NCI-H187 treated with DMSO at 0.1 percent for 48 hours (cell line): ENCODE measurements around the gene MAB21L1.
A peak's percentile ranks its signal among the peaks of the same experiment; 100 is the strongest.

Experiments used
- DNase-seq: peaks from one replicate; lab custom pipeline; 2025; lab: John Stamatoyannopoulos, UW

Gene MAB21L1

DNA sequence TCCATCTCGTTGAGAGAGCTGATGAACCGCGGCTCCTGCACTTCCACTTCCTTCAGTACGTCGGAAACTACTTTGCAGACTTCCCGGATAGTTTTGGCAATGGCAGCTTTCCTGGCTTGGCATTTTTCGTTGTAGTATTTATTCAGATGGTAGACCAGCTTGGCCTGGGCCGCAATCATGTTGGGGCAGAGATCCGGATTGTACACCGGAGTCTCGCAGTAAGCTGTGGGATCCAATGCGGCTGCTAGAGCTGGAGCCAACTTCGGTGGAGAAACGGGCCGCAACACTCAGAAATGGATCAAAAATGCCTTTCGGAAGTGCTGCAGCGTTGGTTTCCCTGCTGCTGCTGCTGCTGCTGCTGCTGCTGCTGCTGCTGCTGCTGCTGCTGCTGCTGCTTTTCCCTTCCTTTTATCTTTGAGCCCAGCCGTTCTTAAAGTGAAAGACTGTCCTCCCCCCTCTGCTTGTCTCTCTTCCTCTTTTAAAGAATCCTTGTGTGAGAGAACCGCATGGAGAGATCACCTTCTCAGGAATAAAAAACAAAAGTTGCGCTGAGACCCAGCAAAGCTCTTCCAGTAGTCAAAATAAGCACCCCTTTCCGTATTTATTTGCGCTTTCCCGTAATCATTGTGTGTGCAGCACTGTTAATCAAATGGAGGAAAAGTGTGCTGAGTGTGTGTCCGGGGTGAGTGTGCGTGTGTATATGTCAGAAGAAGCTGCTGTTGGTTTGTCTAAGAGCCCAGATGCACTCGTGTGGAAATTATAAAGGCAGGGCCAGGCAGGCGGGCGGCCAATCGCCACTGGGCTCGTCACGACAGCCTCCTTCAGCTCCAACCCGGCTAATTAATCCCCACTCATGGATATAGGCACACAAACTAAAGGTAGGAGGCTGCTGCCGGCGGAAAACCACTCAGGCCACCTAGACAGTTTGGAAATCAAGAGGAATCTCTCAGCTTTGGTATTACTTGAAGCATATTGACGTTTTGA is at the start of gene MAB21L1:
Gene MAB21L1, minus strand, starts transcription at position 730 of the 984 bp plus-strand sequence. Its CDS starts 551 bp downstream, at position 179.
- peak; percentile 47 for DNase-seq

DNA sequence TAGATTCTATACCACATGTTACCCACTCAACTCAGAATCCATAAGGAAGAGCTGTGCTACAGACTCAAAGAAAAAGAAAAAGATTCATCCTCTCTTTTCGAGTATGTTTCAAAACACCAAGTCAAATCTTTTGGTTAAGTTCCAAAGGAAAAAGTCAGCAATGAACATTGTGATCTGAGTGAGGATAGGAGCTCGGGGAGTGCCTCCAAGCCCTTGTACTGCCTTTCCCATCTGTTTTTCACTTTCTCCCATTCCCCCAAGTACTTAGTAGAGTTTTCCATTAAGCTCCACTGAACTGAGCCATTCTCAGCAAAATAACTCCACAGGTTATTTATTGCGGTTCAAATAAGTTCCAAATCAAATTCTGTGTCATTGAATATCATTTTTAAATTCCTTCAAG is 47.7 kb upstream of the MAB21L1 start:
- no peak for DNase-seq

GRCh38 chr13:35518337-35518946 is 42.0 kb upstream of the MAB21L1 start:
- no peak for DNase-seq

DNA sequence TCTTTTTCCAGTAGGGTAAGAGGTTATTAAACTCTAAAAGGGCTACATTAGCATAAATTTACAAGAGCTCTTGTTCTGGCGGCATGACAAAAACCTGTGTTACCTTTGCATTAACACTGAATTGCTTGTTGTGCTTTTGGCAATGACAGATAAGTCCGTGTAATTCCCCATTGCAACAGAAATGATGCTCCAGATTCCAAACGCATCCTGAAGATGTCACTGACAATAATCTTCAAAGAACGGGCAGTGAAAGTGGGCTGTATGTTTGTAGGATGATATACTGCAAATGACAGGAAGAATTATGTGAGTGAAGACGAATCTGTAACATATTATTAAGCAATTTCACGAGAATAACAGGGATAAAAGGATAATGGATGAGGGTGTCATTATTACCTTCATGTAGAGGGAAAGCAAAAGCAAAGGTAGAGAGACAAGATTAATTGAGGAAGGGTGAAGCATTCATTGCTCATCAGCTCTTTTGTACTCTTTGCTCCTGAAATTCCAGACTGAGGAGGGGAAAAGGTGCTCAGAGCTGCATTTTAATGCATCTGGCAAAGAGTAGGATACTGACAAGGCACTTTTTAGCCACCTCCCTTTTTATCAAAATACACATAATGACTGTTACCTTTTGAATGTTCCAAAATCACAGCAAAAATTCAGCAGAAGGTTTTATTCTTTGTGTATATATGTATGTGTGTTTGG is 38.5 kb upstream of the MAB21L1 start:
- DNase-seq = no peak

DNA sequence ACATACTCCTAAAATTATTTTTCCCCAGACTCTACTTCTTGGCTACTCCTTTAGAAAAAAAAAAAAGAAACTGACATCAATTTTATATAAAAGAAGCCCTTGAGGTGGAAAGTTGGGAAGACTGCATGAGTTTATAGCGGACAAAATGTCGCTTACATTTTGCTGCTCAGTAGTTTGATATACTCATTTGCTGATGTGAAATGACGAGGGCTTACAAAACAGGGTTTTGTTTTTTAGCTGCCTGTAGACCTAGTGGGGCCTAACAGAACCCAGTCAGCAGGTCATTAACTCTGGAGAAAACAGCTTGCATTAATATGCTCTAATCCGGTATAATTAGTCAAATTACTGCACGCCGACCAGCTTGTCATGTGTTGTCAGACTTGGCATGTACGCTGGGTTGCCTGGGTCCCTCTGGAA is 37.6 kb upstream of the MAB21L1 start:
- no peak for DNase-seq

DNA sequence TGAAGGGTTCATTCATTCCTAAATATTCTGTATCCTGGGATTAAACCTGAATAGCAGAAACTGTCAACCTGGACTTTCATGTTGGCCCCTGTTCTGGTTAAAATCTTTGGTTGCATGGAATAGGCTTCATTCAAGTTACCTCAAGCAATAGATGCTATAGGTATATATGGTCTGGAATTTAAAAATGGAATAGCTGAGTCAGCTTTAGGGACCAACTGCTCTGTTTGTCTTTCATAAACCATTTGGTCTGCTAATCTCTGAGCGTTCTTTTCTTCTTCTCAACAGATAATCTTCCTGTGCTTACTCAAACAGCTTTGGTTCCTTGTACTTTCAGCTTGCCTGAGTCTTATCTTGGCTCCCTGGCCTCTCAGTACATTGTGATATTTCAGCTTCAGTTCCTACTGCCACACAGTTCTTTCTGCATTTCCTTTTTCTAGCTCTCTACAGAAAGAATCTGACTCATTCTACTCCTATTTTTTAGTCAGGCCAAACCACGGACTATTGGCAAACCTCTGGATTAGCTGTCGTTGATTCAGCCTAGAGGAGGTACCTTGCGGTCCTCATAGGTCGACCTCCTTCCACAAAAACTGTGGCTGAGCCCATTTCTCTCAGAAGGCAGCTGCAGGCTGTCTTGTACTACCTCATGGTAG is 35.9 kb upstream of the MAB21L1 start:
- DNase-seq = no peak

DNA sequence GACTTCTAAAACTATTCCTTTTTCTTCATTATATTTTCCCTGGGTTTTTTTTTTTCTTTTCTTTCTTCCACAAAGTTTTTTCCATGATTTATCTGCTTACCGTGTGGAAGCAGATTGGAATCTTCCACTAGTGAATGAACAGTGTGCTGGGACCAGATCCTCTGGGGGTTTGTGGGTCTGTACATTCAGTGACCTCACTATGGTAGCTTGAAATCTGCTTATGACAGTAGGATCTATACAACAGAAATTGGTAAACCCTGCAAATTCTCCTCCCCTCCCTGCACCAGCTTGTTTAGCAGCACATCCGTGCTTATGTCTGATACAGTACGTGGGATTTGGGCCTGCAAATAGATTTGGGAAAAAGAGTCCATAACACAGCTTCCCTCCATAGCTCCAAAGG is 26.0 kb upstream of the MAB21L1 start:
- no peak for DNase-seq

DNA sequence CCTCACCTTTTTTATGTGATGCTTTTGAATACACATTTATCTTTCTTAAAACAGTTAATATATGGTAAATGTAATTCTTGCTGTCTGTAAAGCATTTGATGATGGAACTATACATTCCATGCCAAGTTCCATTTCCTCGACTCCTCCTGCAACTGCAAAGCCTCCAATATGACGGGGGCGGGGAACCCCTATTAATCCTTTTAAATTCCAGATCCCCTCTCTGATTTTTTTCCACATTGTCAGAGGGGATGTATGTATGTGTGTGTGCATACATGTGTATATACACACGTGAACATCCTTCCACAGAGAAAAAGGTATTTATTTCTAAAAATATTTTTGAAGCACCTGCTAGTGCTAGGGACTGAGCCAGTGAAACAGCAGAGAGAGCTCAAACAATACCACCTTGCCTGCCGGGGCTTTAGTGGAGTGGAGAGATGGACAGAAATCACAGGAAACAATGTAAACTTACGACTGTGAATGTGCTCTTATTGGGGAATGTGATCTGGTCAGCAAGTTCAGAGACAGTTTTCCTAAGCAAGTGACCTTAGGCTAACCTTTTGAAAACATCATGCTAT is 25.3 kb upstream of the MAB21L1 start:
- no peak for DNase-seq

DNA sequence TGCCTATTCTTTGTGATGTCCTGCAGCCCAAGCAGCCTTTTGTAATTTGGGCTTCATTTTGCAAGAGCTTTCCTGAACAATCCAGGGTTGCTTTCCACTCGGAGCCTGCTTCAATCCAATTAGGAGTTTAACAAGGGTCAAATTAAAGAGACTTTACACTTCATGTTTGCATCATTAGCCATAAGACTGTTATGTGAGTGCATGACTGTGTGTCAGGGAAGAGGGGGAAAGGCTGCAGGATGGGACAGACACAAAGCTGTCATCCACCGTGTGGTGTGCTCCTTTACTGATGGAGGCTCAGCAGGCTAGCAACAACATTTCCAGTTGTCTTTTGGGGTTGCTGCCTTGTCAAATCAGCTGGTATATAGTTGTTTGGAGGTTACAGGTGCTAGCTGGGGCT is 23.7 kb upstream of the MAB21L1 start:
- no peak for DNase-seq

- DNase-seq = no peak
Measured at GRCh38 chr13:35499676-35500075, 23.2 kb upstream of the MAB21L1 start.

- DNase-seq = peak; percentile 92
Measured at GRCh38 chr13:35499196-35499662, 22.7 kb upstream of the MAB21L1 start.

- DNase-seq = no peak
Measured at GRCh38 chr13:35498231-35498630, 21.7 kb upstream of the MAB21L1 start.

- no peak for DNase-seq
Measured at GRCh38 chr13:35496761-35497386, 20.4 kb upstream of the MAB21L1 start.

- no peak for DNase-seq
Measured at GRCh38 chr13:35496006-35496405, 19.5 kb upstream of the MAB21L1 start.

DNA sequence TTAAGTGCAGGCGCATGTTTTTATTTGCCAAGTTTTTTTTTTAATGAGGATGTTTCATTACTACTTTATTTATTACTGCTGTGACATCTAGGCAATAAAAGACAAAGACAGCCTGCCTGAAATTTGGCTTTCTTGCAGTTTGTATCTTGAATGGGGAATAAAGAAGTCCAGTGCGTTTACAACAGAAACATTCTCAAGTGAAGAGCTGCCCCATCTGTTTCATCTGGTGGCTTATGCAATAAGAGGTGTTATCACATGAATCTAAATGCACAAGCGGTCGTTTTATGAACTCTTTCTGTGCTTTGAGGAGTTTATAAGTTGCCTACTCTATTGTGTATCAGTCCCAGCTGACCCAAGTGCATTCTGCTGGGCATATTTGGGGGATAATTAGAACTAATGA is 12.6 kb upstream of the MAB21L1 start:
- DNase-seq = no peak

DNA sequence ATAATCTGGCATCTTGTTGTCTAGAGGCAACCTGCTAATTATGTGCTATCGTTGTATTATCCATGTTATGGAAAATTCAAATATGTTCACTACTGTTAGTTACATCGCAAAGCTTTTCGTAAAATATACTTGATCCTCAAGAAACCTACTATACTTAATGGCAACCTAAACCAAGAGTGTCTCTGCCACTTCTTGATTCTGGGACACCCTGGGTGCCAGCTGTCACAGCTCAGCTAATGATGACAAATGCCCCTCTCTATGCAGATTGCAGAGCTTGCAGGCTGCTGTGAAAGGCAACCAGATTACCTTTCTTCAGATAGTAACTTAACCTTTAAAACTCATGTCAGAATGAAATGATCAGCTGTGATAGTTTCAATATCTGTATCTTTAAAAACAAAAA is 8.9 kb upstream of the MAB21L1 start:
- DNase-seq = no peak

DNA sequence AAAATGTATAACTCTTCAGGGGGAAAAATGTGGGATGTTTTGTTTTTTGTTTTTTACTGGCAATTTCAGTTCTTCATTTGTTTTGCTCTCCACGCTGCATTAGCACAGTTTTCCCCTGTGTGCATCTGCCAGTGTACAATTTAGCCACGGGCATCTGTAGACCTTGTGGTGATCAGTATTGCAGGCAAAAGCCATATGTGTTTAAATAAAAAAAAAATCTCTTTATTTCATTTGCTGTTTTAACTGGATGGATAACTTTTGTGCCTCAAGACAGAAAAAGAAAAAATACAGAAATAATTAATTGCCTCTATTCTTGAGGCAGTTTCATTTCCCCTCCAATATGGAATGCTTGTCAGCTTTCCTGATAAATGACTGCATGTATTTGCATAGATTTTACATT is 7.9 kb upstream of the MAB21L1 start:
- DNase-seq = no peak

- DNase-seq = no peak
Measured at GRCh38 chr13:35483761-35484160, 7.3 kb upstream of the MAB21L1 start.

DNA sequence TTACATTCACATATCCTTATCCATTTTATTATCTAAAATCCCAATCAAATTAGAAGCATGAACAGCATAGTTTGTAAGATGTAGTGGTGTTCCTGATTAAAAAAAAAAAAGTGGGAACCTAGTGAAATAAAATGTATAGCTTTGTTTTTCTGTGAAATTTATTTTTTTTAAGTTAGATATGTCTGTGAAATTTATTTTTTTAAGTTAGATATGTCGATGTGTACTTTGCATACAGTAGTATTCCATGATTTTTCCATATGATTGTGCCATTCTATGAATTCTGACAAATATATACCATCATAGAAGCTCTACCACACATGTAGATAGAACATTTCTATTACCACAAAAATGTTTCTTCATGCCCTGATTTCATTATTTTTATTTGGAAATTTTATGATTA is 6.0 kb upstream of the MAB21L1 start:
- no peak for DNase-seq

DNA sequence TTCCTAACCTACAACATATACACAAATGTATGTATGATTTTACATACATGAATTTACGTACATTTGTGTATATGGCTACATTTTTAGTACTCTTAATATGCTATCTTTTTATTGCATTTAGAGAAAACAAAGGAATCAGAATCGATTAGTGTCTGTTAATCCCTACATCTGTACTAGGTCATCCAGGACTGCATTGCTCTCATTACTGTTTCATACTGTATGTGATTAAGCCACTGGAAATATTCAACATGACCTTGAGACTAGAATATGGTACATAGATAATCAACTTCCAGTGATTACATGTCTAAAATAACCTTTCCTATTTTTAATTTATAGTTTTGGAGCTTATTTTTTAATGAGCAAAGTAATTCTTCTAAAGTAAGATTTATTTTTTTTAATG is 5.3 kb upstream of the MAB21L1 start:
- no peak for DNase-seq

DNA sequence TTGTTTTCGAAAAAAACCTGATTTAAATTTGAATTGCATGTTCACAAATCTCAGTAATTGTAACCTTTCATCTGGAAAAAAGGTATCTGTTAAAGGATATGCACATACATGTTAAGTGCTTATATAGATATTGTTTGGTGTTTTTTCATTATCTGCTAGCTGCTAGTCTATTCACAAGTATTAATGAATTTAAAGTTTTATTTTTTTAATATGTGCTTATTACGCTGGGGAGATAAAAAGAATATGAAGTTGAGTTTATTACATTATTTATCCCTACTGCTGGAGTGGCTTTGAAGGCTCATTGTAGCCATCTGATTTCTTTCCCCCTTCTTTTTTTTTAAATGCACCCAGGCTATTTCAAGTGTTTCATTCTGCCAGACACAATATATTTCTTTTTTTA is 3.9 kb upstream of the MAB21L1 start:
- DNase-seq = no peak
